ENCODE results near the gene DICER1.

Gene DICER1

DNA sequence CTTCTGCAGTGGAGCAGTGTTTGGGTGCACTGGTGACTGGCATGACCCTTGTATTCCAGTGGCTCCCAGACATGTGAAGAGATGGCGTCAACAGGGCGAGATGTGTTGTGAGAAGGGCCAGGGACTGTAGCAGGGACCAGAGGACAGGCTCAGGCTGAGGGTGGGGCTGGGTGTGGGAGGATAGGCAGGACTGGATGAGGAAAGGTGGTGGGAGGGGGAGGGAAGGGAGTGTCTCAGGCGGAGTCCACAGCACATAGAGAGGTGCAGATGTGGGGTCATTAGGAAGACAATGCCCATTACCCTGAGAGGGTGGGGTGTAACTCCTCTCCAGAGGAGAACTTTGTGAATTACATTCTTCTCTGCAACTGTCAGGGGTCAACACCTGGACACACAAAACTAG lies 78.5 kb downstream of the DICER1 start:
- Histone ChIP-seq H3K23ac (ENCODE audit: low read depth, low read length, poor library complexity) (no peak overlapping the region), H3K18ac (ENCODE audit: low read length) (no peak overlapping the region), H3K4ac (ENCODE audit: low read length) (no peak overlapping the region), H3K36me3 (replicated peaks in 1 of 2; ENCODE audit: control insufficient read depth in 2 of 2, insufficient read depth in 2 of 2, low read length in 2 of 2) (no peaks in the 10 kb centered on the region), H3K27me3 (ENCODE audit: control insufficient read depth in 3 of 3, insufficient read depth in 3 of 3, low read depth in 1 of 3, low read length in 3 of 3) (no peaks in the 10 kb centered on the region), H3K4me1 (ENCODE audit: control insufficient read depth in 2 of 2, insufficient read depth in 1 of 2, low read depth in 1 of 2, low read length in 2 of 2) (peaks cover 0 to 2% of the 10 kb centered on the region in 2 donors), H2AFZ (ENCODE audit: low read length) (no peak overlapping the region), H4K8ac (ENCODE audit: low read depth, low read length) (no peak overlapping the region), H2BK15ac (ENCODE audit: low read length) (no peak overlapping the region), H3K4me2 (ENCODE audit: insufficient read depth, low read length, poor library complexity, severe bottlenecking) (no peak overlapping the region), H3K9ac (ENCODE audit: low read depth, low read length, poor library complexity) (no peak overlapping the region), H3K9me3 (replicated peaks in 1 of 2; ENCODE audit: control insufficient read depth in 2 of 2, insufficient read depth in 1 of 2, low read depth in 1 of 2, low read length in 2 of 2) (peaks cover 0 to 2% of the 10 kb centered on the region in 2 donors), H2BK120ac (ENCODE audit: low read depth, low read length) (no peak overlapping the region), H4K91ac (ENCODE audit: low read depth, low read length, poor library complexity) (no peak overlapping the region), H2AK5ac (ENCODE audit: low read depth, low read length) (no peak overlapping the region), H3K79me1 (ENCODE audit: low read depth, low read length) (no peaks in the 10 kb centered on the region), H2BK12ac (ENCODE audit: low read length) (no peak overlapping the region), H2BK5ac (ENCODE audit: low read length) (no peak overlapping the region), H3K4me3 (ENCODE audit: low read length in 2 of 2) (no peak overlapping the region), H3K14ac (ENCODE audit: low read length) (no peak overlapping the region), H3K27ac (replicated peaks; ENCODE audit: low read length) (no peak overlapping the region)
- WGBS, 2 donors (ENCODE audit: extremely low coverage in 2 of 2, insufficient read length in 2 of 2, insufficient replicate concordance in 1 of 2) = no CpG with 5 or more reads among the region's 3 CpGs
- DNase-seq (ENCODE audit: low spot score) = no peak

DNA sequence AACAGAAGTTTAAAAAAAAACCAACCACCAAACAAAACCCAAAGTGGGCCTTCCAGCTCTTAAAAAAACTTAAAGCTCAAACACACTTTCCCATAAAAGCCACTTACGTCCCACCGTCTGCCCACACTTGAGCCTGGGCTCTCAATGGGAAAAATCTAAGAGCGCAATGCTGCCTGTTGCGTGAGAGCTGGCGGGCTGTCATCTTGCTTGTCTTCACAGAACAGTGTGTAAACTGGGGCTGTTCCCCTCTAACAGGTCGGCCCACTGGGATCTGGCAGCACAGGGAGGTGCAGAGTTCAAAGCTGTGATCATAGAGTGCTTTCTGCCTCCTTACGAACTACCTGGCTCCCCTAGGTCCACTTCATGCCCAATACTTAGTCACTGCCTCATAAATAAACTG lies 80.0 kb downstream of the DICER1 start:
- Histone ChIP-seq H4K91ac (ENCODE audit: low read depth, low read length, poor library complexity) (no peak overlapping the region), H3K4ac (ENCODE audit: low read length) (no peak overlapping the region), H3K4me3 (ENCODE audit: low read length in 2 of 2) (no peak overlapping the region), H3K9me3 (replicated peaks in 1 of 2; ENCODE audit: control insufficient read depth in 2 of 2, insufficient read depth in 1 of 2, low read depth in 1 of 2, low read length in 2 of 2) (peaks cover 0 to 2% of the 10 kb centered on the region in 2 donors), H3K79me1 (ENCODE audit: low read depth, low read length) (no peaks in the 10 kb centered on the region), H3K14ac (ENCODE audit: low read length) (no peak overlapping the region), H3K9ac (ENCODE audit: low read depth, low read length, poor library complexity) (no peak overlapping the region), H3K27ac (replicated peaks; ENCODE audit: low read length) (no peak overlapping the region), H4K8ac (ENCODE audit: low read depth, low read length) (no peak overlapping the region), H3K23ac (ENCODE audit: low read depth, low read length, poor library complexity) (no peak overlapping the region), H2AK5ac (ENCODE audit: low read depth, low read length) (no peak overlapping the region), H2BK12ac (ENCODE audit: low read length) (no peak overlapping the region), H3K4me1 (ENCODE audit: control insufficient read depth in 2 of 2, insufficient read depth in 1 of 2, low read depth in 1 of 2, low read length in 2 of 2) (peaks cover 0 to 2% of the 10 kb centered on the region in 2 donors), H2BK15ac (ENCODE audit: low read length) (no peak overlapping the region), H3K4me2 (ENCODE audit: insufficient read depth, low read length, poor library complexity, severe bottlenecking) (no peak overlapping the region), H2AFZ (ENCODE audit: low read length) (no peak overlapping the region), H2BK120ac (ENCODE audit: low read depth, low read length) (no peak overlapping the region), H3K36me3 (replicated peaks in 1 of 2; ENCODE audit: control insufficient read depth in 2 of 2, insufficient read depth in 2 of 2, low read length in 2 of 2) (no peaks in the 10 kb centered on the region), H2BK5ac (ENCODE audit: low read length) (no peak overlapping the region), H3K18ac (ENCODE audit: low read length) (no peak overlapping the region), H3K27me3 (ENCODE audit: control insufficient read depth in 3 of 3, insufficient read depth in 3 of 3, low read depth in 1 of 3, low read length in 3 of 3) (peaks cover 0 to under 1% (median 0%) of the 10 kb centered on the region in 3 experiments)
- WGBS, 2 donors (ENCODE audit: extremely low coverage in 2 of 2, insufficient read length in 2 of 2, insufficient replicate concordance in 1 of 2) = no CpG with 5 or more reads among the region's 7 CpGs
- DNase-seq (ENCODE audit: low spot score) = no peak

DNA sequence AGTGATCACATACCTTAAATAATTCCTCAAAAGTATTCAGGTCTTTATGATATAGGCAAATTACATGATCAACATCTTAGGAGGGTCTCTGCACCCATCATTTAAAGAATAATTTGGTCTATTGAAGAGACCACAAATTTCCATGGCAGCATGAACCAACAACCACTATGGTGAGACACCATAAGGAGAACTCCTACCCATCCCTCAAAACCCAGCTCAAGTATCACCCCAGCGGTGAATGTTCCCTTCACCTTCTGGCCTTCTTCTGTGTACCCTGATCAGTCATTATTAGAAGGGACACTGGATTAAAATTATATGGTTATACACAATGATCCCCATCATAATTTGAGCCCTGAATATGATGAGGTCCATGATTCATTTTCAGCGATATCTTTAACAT lies 81.5 kb downstream of the DICER1 start:
- H2BK120ac ChIP-seq (ENCODE audit: low read depth, low read length) = no peak overlapping the region
- no peak overlapping the region for H3K4me2 ChIP-seq (ENCODE audit: insufficient read depth, low read length, poor library complexity, severe bottlenecking)
- no peak overlapping the region for H3K27ac ChIP-seq (replicated peaks; ENCODE audit: low read length)
- no peak overlapping the region for H3K4ac ChIP-seq (ENCODE audit: low read length)
- no peak for DNase-seq (ENCODE audit: low spot score)
- no peak overlapping the region for H4K91ac ChIP-seq (ENCODE audit: low read depth, low read length, poor library complexity)
- H3K27me3 ChIP-seq (ENCODE audit: control insufficient read depth in 3 of 3, insufficient read depth in 3 of 3, low read depth in 1 of 3, low read length in 3 of 3) = peaks cover 0 to 7% (median 0%) of the 10 kb centered on the region in 3 experiments
- H3K23ac ChIP-seq (ENCODE audit: low read depth, low read length, poor library complexity) = no peak overlapping the region
- no peak overlapping the region for H4K8ac ChIP-seq (ENCODE audit: low read depth, low read length)
- H2BK12ac ChIP-seq (ENCODE audit: low read length) = no peak overlapping the region
- peaks cover 4 to 10% of the 10 kb centered on the region in 2 donors for H3K4me1 ChIP-seq (ENCODE audit: control insufficient read depth in 2 of 2, insufficient read depth in 1 of 2, low read depth in 1 of 2, low read length in 2 of 2)
- H3K36me3 ChIP-seq (replicated peaks in 1 of 2; ENCODE audit: control insufficient read depth in 2 of 2, insufficient read depth in 2 of 2, low read length in 2 of 2) = no peaks in the 10 kb centered on the region
- H2BK15ac ChIP-seq (ENCODE audit: low read length) = no peak overlapping the region
- H3K18ac ChIP-seq (ENCODE audit: low read length) = no peak overlapping the region
- H3K14ac ChIP-seq (ENCODE audit: low read length) = no peak overlapping the region
- H2BK5ac ChIP-seq (ENCODE audit: low read length) = no peak overlapping the region
- WGBS, 2 donors (ENCODE audit: extremely low coverage in 2 of 2, insufficient read length in 2 of 2, insufficient replicate concordance in 1 of 2) = no CpG with 5 or more reads among the region's 2 CpGs
- no peak overlapping the region for H3K4me3 ChIP-seq (ENCODE audit: low read length in 2 of 2)
- H3K9ac ChIP-seq (ENCODE audit: low read depth, low read length, poor library complexity) = no peak overlapping the region
- H3K79me1 ChIP-seq (ENCODE audit: low read depth, low read length) = no peaks in the 10 kb centered on the region
- no peaks in the 10 kb centered on the region for H3K9me3 ChIP-seq (replicated peaks in 1 of 2; ENCODE audit: control insufficient read depth in 2 of 2, insufficient read depth in 1 of 2, low read depth in 1 of 2, low read length in 2 of 2)
- no peak overlapping the region for H2AK5ac ChIP-seq (ENCODE audit: low read depth, low read length)
- H2AFZ ChIP-seq (ENCODE audit: low read length) = no peak overlapping the region

DNA sequence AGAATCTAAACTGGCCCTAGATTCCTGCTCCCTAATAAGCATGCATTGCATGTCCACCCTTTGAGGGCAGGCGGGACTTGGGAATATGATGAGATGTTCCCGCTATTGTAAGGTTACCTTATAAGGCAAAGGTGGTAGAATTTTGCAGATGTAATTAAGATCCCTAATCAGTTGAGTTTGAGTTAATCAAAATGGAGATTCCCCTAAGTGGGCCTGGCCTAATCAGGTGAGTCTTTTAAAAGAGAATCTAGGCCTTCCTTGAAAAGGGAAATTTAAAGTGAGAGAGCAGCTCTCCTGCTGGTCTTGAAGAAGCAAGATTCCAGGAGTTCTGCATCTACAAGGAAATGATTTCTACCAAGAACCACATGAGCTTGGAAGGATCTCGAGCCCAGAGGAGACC lies 83.4 kb downstream of the DICER1 start:
- H2BK12ac ChIP-seq (ENCODE audit: low read length) = no peak overlapping the region
- H2BK5ac ChIP-seq (ENCODE audit: low read length) = no peak overlapping the region
- no peak overlapping the region for H4K8ac ChIP-seq (ENCODE audit: low read depth, low read length)
- H3K14ac ChIP-seq (ENCODE audit: low read length) = no peak overlapping the region
- no peaks in the 10 kb centered on the region for H3K36me3 ChIP-seq (replicated peaks in 1 of 2; ENCODE audit: control insufficient read depth in 2 of 2, insufficient read depth in 2 of 2, low read length in 2 of 2)
- WGBS, 2 donors (ENCODE audit: extremely low coverage in 2 of 2, insufficient read length in 2 of 2, insufficient replicate concordance in 1 of 2) = no CpG with 5 or more reads among the region's 3 CpGs
- no peak overlapping the region for H4K91ac ChIP-seq (ENCODE audit: low read depth, low read length, poor library complexity)
- no peak overlapping the region for H3K4me2 ChIP-seq (ENCODE audit: insufficient read depth, low read length, poor library complexity, severe bottlenecking)
- H3K4ac ChIP-seq (ENCODE audit: low read length) = no peak overlapping the region
- no peak overlapping the region for H2AK5ac ChIP-seq (ENCODE audit: low read depth, low read length)
- H2AFZ ChIP-seq (ENCODE audit: low read length) = no peak overlapping the region
- no peaks in the 10 kb centered on the region for H3K79me1 ChIP-seq (ENCODE audit: low read depth, low read length)
- H3K9ac ChIP-seq (ENCODE audit: low read depth, low read length, poor library complexity) = no peak overlapping the region
- no peak overlapping the region for H2BK120ac ChIP-seq (ENCODE audit: low read depth, low read length)
- H3K27ac ChIP-seq (replicated peaks; ENCODE audit: low read length) = no peak overlapping the region
- H3K18ac ChIP-seq (ENCODE audit: low read length) = no peak overlapping the region
- no peaks in the 10 kb centered on the region for H3K9me3 ChIP-seq (replicated peaks in 1 of 2; ENCODE audit: control insufficient read depth in 2 of 2, insufficient read depth in 1 of 2, low read depth in 1 of 2, low read length in 2 of 2)
- no peak overlapping the region for H3K4me3 ChIP-seq (ENCODE audit: low read length in 2 of 2)
- no peak for DNase-seq (ENCODE audit: low spot score)
- H2BK15ac ChIP-seq (ENCODE audit: low read length) = no peak overlapping the region
- no peak overlapping the region for H3K23ac ChIP-seq (ENCODE audit: low read depth, low read length, poor library complexity)
- peaks cover 0 to 10% (median 0%) of the 10 kb centered on the region in 3 experiments for H3K27me3 ChIP-seq (ENCODE audit: control insufficient read depth in 3 of 3, insufficient read depth in 3 of 3, low read depth in 1 of 3, low read length in 3 of 3)
- peaks cover 4 to 10% of the 10 kb centered on the region in 2 donors for H3K4me1 ChIP-seq (ENCODE audit: control insufficient read depth in 2 of 2, insufficient read depth in 1 of 2, low read depth in 1 of 2, low read length in 2 of 2)

All from neuronal stem cell (in vitro differentiated cells).